GM12878 (cell line): ENCODE measurements around the gene ARHGEF3. TPM values are rescaled to one million over a fixed set of nuclear protein-coding genes. Genes with fewer than 3 reads are reported as not detected.
A peak's percentile ranks its signal among the peaks of the same experiment; 100 is the strongest.

Experiments
- ATAC-seq: fragments of 200-7000 bp; cut with Tn5 transposase; 3 replicates; pipeline ENCODE4 v1.9.1; 2020; ENCODE audit warnings: mild to moderate bottlenecking, moderate library complexity
- BruUV-seq: library from RNA; stranded (reverse); fragments of 400-500 nt; replicated peaks from 2 replicates; lab custom pipeline; 2021; lab: Mats Ljungman, UMichigan
- CTCF ChIA-PET: fragments of 300-600 bp; sonication (Branson Sonifier 250); formaldehyde crosslinking; extraction: SDS; loops from one replicate; lab custom pipeline; 2021; ENCODE audit warnings: inconsistent platforms; lab: Yijun Ruan, JAX
- POLR2A ChIA-PET: fragments of 350-600 bp; formaldehyde crosslinking; extraction: SDS; loops from one replicate; lab custom pipeline; 2021; ENCODE audit warnings: inconsistent platforms; lab: Charles Lee
- RAD21 ChIA-PET: fragments of 300-600 bp; sonication (Branson Sonifier 250); formaldehyde crosslinking; loops from one replicate; lab custom pipeline; 2023; ENCODE audit warnings: antibody characterized with exemption; ENCODE audit not compliant: unreplicated experiment; lab: Charles Lee
- SMC1A ChIA-PET: fragments of 300-600 bp; sonication (Branson Sonifier 250); formaldehyde crosslinking; loops from one replicate; lab custom pipeline; 2023; ENCODE audit not compliant: unreplicated experiment, uncharacterized antibody; lab: Charles Lee
- DNase-seq: peaks from one replicate; pipeline ENCODE4 v3.0.0-alpha.2; 2011; ENCODE audit warnings: low read depth, low spot score
- FAIRE-seq: peaks from 3 replicates; lab custom pipeline; 2011; peaks lifted over from hg19 to GRCh38; lab: Jason Lieb, UNC
- H2AFZ ChIP-seq: 2 replicates; pipeline ENCODE4 v1.6.0; 2011; ENCODE audit warnings: low read depth, low read length, control low read depth; ENCODE audit not compliant: control insufficient read depth
- H3K27ac ChIP-seq: 2 replicates; pipeline ENCODE4 v1.5.1; 2011; ENCODE audit warnings: control low read depth; ENCODE audit not compliant: control insufficient read depth, insufficient read depth
- H3K27me3 ChIP-seq, 2 experiments: replicated peaks in 1 of 2; 2 replicates each; pipeline versions ENCODE4 v1.6.0 to v1.6.1; 2011; ENCODE audit warnings: low read length in 1 of 2; ENCODE audit not compliant: control insufficient read depth in 2 of 2, insufficient read depth in 2 of 2
- H3K36me3 ChIP-seq, 2 experiments: 2 replicates each; pipeline ENCODE4 v1.5.1; 2011; ENCODE audit warnings: low read length in 1 of 2; ENCODE audit not compliant: control insufficient read depth in 2 of 2, insufficient read depth in 2 of 2
- H3K4me1 ChIP-seq: 2 replicates; pipeline ENCODE4 v1.6.1; 2011; ENCODE audit warnings: mild to moderate bottlenecking, low read length, moderate library complexity, mixed read lengths; ENCODE audit not compliant: control insufficient read depth, insufficient read depth
- H3K4me2 ChIP-seq: 2 replicates; pipeline ENCODE4 v1.6.0; 2011; ENCODE audit warnings: control low read depth; ENCODE audit not compliant: control insufficient read depth, insufficient read depth
- H3K4me3 ChIP-seq: fragments of 200-600 bp; sonication (generic); 2 replicates; pipeline ENCODE4 v1.5.1; 2016
- H3K79me2 ChIP-seq: 2 replicates; pipeline ENCODE4 v1.6.0; 2011; ENCODE audit warnings: low read length; ENCODE audit not compliant: control insufficient read depth, insufficient read depth
- H3K9ac ChIP-seq: 2 replicates; pipeline ENCODE4 v1.8.0; 2011; ENCODE audit warnings: low read length, control low read depth, mixed read lengths; ENCODE audit not compliant: control insufficient read depth, insufficient read depth
- H3K9me3 ChIP-seq: replicated peaks from 3 replicates; pipeline ENCODE4 v1.5.1; 2011; ENCODE audit warnings: mild to moderate bottlenecking, low read length; ENCODE audit not compliant: control insufficient read depth, insufficient read depth
- H4K20me1 ChIP-seq: 2 replicates; pipeline ENCODE4 v1.6.0; 2011; ENCODE audit not compliant: control insufficient read depth, insufficient read depth
- SMAD1 ChIP-seq: fragments of 450-650 bp; IDR thresholded peaks from 2 replicates; pipeline ENCODE4 v1.6.1; 2018; ENCODE audit warnings: mild to moderate bottlenecking, low read depth; ENCODE audit not compliant: partially characterized antibody
- WGBS: methylation state at CpG from one replicate; pipeline ENCODE4 v1.1.6; 2016; ENCODE audit warnings: low lambda C conversion rate; ENCODE audit not compliant: insufficient replicate concordance, insufficient coverage; ENCODE audit errors: missing lambda C conversion rate; 5-methylcytosine and 5-hydroxymethylcytosine counted together
- in situ Hi-C: fragments of 300-500 bp; cut with MboI; formaldehyde crosslinking; loops from 9 replicates; pipeline ENCODE4 v1.14.3; 2018; ENCODE audit warnings: mixed read lengths
- intact Hi-C: fragments of 100-400 bp; cut with micrococcal nuclease; formaldehyde crosslinking; loops from one replicate; pipeline ENCODE4 v1.14.2; 2022; ENCODE audit not compliant: unreplicated experiment
- polyA plus RNA-seq, 11 experiments: library from polyadenylated mRNA; depleted of rRNA in 4 of 11; unstranded in 6 of 11; stranded (reverse) in 5 of 11; fragments of >200 nt; fragmentation: Nextera tagmentation in 4 of 11; fragmentation: Illumina TruSeq in 1 of 11; extraction: Ambion mirVana in 4 of 11; extraction: Trizol in 1 of 11; gene quantifications; 1 replicate in 1 of 11; 2 replicates in 10 of 11; pipeline versions ENCODE4 v1.2.1 to v1.2.3, GENCODE V29; 2011 to 2016; ENCODE audit warnings: inconsistent platforms in 2 of 11, missing spikeins in 2 of 11, low read depth in 1 of 11
- total RNA-seq, 4 experiments: library from RNA; depleted of rRNA in 3 of 4; stranded (reverse); fragments of >200 nt in 3 of 4; fragmentation: Illumina TruSeq in 1 of 4; extraction: Trizol in 1 of 4; gene quantifications; 2 replicates each; pipeline versions ENCODE4 v1.2.1 to v1.2.3, GENCODE V29; 2013 to 2021
- TF ChIP-seq, protein P1 (sequence below): fragments of 450-650 bp; IDR thresholded peaks from 2 replicates; pipeline ENCODE4 v1.6.1; 2017; ENCODE audit warnings: mild to moderate bottlenecking, low read depth, inconsistent platforms; ENCODE audit not compliant: poor library complexity, severe bottlenecking
- TF ChIP-seq, protein P2 (sequence below): fragments of 450-650 bp; formaldehyde crosslinking; IDR thresholded peaks from 2 replicates; pipeline ENCODE4 v1.4.0; 2022; ENCODE audit warnings: mild to moderate bottlenecking, moderate library complexity

Gene ARHGEF3
- total and polyA plus RNA-seq, 10 of the 15 experiments (the other 5 are each of a cell fraction or from before 2014, with no cell fraction given): 21.8 to 78.7 (median 56.2) TPM

- TF ChIP-seq, protein P1, sequence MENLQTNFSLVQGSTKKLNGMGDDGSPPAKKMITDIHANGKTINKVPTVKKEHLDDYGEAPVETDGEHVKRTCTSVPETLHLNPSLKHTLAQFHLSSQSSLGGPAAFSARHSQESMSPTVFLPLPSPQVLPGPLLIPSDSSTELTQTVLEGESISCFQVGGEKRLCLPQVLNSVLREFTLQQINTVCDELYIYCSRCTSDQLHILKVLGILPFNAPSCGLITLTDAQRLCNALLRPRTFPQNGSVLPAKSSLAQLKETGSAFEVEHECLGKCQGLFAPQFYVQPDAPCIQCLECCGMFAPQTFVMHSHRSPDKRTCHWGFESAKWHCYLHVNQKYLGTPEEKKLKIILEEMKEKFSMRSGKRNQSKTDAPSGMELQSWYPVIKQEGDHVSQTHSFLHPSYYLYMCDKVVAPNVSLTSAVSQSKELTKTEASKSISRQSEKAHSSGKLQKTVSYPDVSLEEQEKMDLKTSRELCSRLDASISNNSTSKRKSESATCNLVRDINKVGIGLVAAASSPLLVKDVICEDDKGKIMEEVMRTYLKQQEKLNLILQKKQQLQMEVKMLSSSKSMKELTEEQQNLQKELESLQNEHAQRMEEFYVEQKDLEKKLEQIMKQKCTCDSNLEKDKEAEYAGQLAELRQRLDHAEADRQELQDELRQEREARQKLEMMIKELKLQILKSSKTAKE: no peak
These were observed 16.2 kb downstream of the ARHGEF3 start (continued) for GRCh38 chr3:56785499-56785898.

GRCh38 chr3:56784448-56785001 lies 17.2 kb downstream of the ARHGEF3 start:
- ATAC-seq (no peak), DNase-seq (no peak), FAIRE-seq (no peak)
- intact Hi-C loops (loop anchor here (1.0 kb wide), 1 partner anchor 11 kb away; no protein-coding TSS in a partner anchor), in situ Hi-C loops (no loop called here)
- peaks cover 64% of the 10 kb centered on the region for H3K4me1 ChIP-seq
- SMC1A ChIA-PET: interaction anchor here (0.7 to 15.2 kb wide), 15 partner anchors 8 to 204 kb away, joined by 3 to 383 read pairs (median 5); partner anchors contain the start of gene ARHGEF3
- CTCF ChIA-PET: interaction anchor here (0.9 to 9.8 kb wide), 8 partner anchors 12 to 81 kb away, joined by 3 to 160 read pairs (median 4); partner anchors contain the start of gene ARHGEF3
- POLR2A ChIA-PET: interaction anchor here (1.0 to 6.2 kb wide), 9 partner anchors 11 to 173 kb away, joined by 3 to 100 read pairs (median 9); partner anchors contain the start of gene ARHGEF3
- no peaks in the 10 kb centered on the region for H3K27me3 ChIP-seq
- TSS peak; percentile 98 for BruUV-seq
- peak overlapping the region; percentile 10; the same call in 1 of the 2 replicates for H3K4me3 ChIP-seq
- no peak overlapping the region for H2AFZ ChIP-seq
- TF ChIP-seq SMAD1: no peak
- TF ChIP-seq, protein P2, sequence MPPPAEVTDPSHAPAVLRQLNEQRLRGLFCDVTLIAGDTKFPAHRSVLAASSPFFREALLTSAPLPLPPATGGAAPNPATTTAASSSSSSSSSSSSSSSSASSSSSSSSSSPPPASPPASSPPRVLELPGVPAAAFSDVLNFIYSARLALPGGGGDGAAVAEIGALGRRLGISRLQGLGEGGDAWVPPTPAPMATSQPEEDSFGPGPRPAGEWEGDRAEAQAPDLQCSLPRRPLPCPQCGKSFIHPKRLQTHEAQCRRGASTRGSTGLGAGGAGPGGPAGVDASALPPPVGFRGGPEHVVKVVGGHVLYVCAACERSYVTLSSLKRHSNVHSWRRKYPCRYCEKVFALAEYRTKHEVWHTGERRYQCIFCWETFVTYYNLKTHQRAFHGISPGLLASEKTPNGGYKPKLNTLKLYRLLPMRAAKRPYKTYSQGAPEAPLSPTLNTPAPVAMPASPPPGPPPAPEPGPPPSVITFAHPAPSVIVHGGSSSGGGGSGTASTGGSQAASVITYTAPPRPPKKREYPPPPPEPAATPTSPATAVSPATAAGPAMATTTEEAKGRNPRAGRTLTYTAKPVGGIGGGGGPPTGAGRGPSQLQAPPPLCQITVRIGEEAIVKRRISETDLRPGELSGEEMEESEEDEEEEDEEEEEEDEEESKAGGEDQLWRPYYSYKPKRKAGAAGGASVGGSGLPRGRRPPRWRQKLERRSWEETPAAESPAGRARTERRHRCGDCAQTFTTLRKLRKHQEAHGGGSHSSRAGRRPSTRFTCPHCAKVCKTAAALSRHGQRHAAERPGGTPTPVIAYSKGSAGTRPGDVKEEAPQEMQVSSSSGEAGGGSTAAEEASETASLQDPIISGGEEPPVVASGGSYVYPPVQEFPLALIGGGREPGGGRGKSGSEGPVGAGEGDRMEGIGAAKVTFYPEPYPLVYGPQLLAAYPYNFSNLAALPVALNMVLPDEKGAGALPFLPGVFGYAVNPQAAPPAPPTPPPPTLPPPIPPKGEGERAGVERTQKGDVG (CRISPR knock-in tag): peak; percentile 28; the same call in 1 of the 2 replicates
- peak overlapping the region; percentile 39; the same call in 1 of the 2 replicates for H3K9ac ChIP-seq
- H4K20me1 ChIP-seq: no peaks in the 10 kb centered on the region
- RAD21 ChIA-PET: interaction anchor here (0.9 to 15.5 kb wide), 6 partner anchors 14 to 133 kb away, joined by 3 to 245 read pairs (median 13); partner anchors contain the start of gene ARHGEF3
- peak overlapping the region; percentile 81 for H3K4me2 ChIP-seq
- peaks cover 0 to 3% of the 10 kb centered on the region in 2 experiments; a peak in 2 of 4 replicates for H3K36me3 ChIP-seq
- no peaks in the 10 kb centered on the region for H3K9me3 ChIP-seq
- WGBS: 72% methylated on average over 5 of the region's 5 CpGs
- H3K79me2 ChIP-seq: peaks cover 51% of the 10 kb centered on the region
- H3K27ac ChIP-seq: peak overlapping the region; percentile 94
